ENCODE data around the gene DYNC1H1.

DNA sequence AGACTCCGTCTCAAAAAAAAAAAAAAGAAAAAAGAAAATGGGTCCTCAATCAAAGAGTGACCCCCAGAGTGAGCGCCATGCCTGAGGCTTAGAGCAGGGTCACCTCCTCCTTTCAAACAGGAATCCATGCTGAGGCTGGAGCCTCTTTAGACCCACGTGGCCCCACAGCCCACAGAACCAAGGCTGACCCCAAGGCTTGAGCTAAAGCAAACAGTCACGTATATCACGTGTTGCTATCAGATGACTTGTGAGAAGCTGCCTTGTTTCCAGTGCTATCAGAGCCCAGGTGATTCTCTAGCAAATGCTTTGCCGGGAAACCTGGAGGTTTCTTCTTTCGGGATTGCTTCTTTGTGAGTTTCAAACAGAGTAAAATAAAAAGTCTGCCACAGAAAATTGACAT, 31.7 kb upstream of the DYNC1H1 start:
- TF ChIP-seq, protein P1, sequence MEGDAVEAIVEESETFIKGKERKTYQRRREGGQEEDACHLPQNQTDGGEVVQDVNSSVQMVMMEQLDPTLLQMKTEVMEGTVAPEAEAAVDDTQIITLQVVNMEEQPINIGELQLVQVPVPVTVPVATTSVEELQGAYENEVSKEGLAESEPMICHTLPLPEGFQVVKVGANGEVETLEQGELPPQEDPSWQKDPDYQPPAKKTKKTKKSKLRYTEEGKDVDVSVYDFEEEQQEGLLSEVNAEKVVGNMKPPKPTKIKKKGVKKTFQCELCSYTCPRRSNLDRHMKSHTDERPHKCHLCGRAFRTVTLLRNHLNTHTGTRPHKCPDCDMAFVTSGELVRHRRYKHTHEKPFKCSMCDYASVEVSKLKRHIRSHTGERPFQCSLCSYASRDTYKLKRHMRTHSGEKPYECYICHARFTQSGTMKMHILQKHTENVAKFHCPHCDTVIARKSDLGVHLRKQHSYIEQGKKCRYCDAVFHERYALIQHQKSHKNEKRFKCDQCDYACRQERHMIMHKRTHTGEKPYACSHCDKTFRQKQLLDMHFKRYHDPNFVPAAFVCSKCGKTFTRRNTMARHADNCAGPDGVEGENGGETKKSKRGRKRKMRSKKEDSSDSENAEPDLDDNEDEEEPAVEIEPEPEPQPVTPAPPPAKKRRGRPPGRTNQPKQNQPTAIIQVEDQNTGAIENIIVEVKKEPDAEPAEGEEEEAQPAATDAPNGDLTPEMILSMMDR (IDR thresholded peaks at IDR 0.05 in 8 of 11, conservative IDR thresholded peaks at IDR 0.05 in 3 of 11) = no peak
- TF ChIP-seq POLR2A (IDR thresholded peaks at IDR 0.05) = no peak

All from spleen (tissue), 7 donors.